Nephron (organoid): ENCODE results near the gene ECHDC3.
A peak's percentile ranks its signal among the peaks of the same experiment; 100 is the strongest.

Experiments
- H3K27ac Mint-ChIP-seq, 3 experiments: 2 replicates each; pipeline ENCODE4 v1.8.0; 2020; ENCODE audit warnings: mixed read lengths in 3 of 3, mild to moderate bottlenecking in 2 of 3, moderate library complexity in 1 of 3
- H3K27me3 Mint-ChIP-seq: 2 replicates; pipeline ENCODE4 v1.8.0; 2021; ENCODE audit warnings: low read depth, mild to moderate bottlenecking, moderate library complexity, mixed read lengths
- H3K36me3 Mint-ChIP-seq: 2 replicates; pipeline ENCODE4 v1.8.0; 2020; ENCODE audit warnings: low read depth, mixed read lengths
- H3K4me1 Mint-ChIP-seq: 2 replicates; pipeline ENCODE4 v1.8.0; 2020; ENCODE audit warnings: mixed read lengths
- H3K4me3 Mint-ChIP-seq, 3 experiments: 2 replicates each; pipeline ENCODE4 v1.8.0; 2020; ENCODE audit warnings: mild to moderate bottlenecking in 3 of 3, mixed read lengths in 3 of 3, moderate library complexity in 2 of 3
- H3K9me3 Mint-ChIP-seq: 2 replicates; pipeline ENCODE4 v1.8.0; 2020; ENCODE audit warnings: mixed read lengths
- TF ChIP-seq, protein P1 (sequence below), 3 experiments: fragments of 200-600 bp; sonication (generic); IDR thresholded peaks; one replicate each; pipeline ENCODE4 v1.5.0; 2021; ENCODE audit warnings: antibody characterized with exemption in 3 of 3; ENCODE audit not compliant: unreplicated experiment in 3 of 3

The ECHDC3 gene

DNA sequence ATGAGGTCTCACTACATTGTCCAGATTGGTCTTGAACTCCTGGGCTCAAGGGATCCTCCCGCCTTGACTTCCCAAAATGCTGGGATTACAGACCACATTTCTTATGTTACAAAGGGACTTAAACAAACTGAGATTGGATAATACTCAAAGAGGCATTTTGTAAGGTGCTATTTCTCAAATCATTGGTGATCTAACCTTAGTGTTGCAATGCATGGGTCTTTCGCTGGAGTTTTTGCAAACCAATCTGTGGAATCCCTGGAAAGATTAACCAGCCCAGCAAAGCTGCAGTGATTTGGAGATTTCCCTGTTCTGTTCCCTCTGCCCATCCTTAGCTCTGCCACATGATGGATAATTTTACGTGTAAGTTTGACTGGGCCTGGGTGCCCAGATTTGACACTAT is 20.4 kb upstream of the ECHDC3 start:
- peaks cover 3% of the 10 kb centered on the region for H3K36me3 Mint-ChIP-seq
- H3K27ac Mint-ChIP-seq: no peak overlapping the region
- H3K4me1 Mint-ChIP-seq: no peaks in the 10 kb centered on the region
- no peak overlapping the region for H3K4me3 Mint-ChIP-seq
- H3K9me3 Mint-ChIP-seq: peaks cover 2% of the 10 kb centered on the region
- no peaks in the 10 kb centered on the region for H3K27me3 Mint-ChIP-seq
- TF ChIP-seq, protein P1, sequence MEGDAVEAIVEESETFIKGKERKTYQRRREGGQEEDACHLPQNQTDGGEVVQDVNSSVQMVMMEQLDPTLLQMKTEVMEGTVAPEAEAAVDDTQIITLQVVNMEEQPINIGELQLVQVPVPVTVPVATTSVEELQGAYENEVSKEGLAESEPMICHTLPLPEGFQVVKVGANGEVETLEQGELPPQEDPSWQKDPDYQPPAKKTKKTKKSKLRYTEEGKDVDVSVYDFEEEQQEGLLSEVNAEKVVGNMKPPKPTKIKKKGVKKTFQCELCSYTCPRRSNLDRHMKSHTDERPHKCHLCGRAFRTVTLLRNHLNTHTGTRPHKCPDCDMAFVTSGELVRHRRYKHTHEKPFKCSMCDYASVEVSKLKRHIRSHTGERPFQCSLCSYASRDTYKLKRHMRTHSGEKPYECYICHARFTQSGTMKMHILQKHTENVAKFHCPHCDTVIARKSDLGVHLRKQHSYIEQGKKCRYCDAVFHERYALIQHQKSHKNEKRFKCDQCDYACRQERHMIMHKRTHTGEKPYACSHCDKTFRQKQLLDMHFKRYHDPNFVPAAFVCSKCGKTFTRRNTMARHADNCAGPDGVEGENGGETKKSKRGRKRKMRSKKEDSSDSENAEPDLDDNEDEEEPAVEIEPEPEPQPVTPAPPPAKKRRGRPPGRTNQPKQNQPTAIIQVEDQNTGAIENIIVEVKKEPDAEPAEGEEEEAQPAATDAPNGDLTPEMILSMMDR (IDR thresholded peaks at IDR 0.05; ENCODE audit: unreplicated experiment in 3 of 3): no peak

DNA sequence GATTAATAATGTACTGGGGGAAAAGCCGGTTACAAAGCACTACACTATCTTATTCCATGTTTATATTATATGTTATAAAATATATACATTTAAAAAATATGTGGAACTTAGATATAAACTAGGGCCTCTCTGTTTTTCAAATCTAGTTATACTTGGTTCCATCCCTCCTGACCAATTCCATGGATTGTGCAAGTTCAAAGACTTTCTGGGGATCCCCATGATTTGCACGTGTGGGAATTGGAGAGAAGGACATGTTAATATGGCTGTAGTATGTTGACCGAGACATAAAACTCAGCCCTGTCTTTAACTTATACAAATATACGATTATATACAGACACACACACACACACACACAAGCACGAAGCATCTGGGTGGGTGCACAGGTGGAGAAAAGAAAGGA is 18.8 kb upstream of the ECHDC3 start:
- no peak overlapping the region for H3K4me3 Mint-ChIP-seq
- no peak overlapping the region for H3K27ac Mint-ChIP-seq
- TF ChIP-seq, protein P1 (IDR thresholded peaks at IDR 0.05; ENCODE audit: unreplicated experiment in 3 of 3): no peak
- peaks cover 3% of the 10 kb centered on the region for H3K36me3 Mint-ChIP-seq
- peaks cover 9% of the 10 kb centered on the region for H3K9me3 Mint-ChIP-seq
- no peaks in the 10 kb centered on the region for H3K27me3 Mint-ChIP-seq
- H3K4me1 Mint-ChIP-seq: no peaks in the 10 kb centered on the region

DNA sequence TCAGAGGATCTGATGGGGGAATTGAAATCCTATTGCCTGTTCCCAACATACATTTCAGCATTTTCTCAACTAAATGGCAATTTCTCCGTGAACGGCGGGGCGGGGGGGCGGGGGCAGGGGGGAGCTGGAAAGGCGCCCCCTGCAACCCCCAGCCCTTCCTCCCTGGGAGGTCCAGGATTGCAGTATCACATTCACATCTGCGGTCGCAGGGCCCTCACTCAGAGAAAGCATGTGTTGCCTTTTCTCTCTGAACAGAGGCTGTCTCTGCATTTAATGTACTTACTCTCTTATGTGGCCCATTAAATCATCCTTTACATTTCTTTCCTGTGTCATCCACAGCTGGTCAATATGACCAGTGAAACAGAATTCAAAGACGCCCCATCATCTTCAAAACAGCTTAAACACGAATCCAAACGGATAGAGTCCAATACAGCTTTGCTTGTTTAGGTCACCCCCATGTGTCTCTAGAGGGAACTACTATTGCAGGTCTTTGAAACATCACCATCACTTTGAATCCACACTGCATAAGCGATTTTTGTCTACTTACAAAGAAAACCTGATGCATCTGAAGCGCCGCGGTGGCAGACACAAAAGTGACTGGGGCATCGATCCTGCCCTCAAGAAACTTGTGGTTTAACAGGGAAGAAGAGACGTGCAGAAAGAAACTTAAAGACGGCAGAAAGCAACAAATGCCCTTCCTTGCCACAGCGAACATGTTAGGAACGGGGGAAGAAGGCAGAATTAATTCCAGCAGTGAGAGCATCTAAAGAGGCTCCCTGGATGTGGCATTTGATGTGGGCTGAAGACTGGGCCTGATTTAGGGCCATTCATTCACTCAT is 17.0 kb upstream of the ECHDC3 start:
- no peaks in the 10 kb centered on the region for H3K36me3 Mint-ChIP-seq
- TF ChIP-seq, protein P1 (IDR thresholded peaks at IDR 0.05; ENCODE audit: unreplicated experiment in 3 of 3): peak; percentile 71 to 73 (median 73)
- no peaks in the 10 kb centered on the region for H3K4me1 Mint-ChIP-seq
- no peak overlapping the region for H3K27ac Mint-ChIP-seq
- H3K9me3 Mint-ChIP-seq: peaks cover 16% of the 10 kb centered on the region
- H3K4me3 Mint-ChIP-seq: no peak overlapping the region
- H3K27me3 Mint-ChIP-seq: no peaks in the 10 kb centered on the region

DNA sequence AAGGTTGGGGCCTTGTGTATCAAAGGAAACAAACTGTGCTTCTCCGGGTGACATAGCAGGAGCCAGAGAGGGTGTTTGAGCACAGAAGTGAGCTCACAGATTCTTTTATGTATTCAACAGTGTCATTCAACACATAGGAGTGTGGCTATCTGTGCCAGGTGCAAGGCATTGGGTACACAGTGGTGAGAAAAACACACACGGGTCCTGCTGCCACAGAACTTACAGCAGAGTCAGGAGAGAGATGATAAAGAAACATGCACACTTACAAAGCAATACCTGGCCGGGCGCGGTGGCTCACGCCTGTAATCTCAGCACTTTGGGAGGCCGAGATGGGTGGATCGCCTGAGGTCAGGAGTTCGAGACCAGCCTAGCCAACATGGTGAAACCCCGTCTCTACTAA is 16.3 kb upstream of the ECHDC3 start:
- Mint-ChIP-seq H3K4me3 (no peak overlapping the region), H3K36me3 (peaks cover 3% of the 10 kb centered on the region), H3K27ac (no peak overlapping the region), H3K27me3 (no peaks in the 10 kb centered on the region), H3K9me3 (peaks cover 21% of the 10 kb centered on the region), H3K4me1 (no peaks in the 10 kb centered on the region)
- TF ChIP-seq, protein P1 (IDR thresholded peaks at IDR 0.05; ENCODE audit: unreplicated experiment in 3 of 3): no peak

DNA sequence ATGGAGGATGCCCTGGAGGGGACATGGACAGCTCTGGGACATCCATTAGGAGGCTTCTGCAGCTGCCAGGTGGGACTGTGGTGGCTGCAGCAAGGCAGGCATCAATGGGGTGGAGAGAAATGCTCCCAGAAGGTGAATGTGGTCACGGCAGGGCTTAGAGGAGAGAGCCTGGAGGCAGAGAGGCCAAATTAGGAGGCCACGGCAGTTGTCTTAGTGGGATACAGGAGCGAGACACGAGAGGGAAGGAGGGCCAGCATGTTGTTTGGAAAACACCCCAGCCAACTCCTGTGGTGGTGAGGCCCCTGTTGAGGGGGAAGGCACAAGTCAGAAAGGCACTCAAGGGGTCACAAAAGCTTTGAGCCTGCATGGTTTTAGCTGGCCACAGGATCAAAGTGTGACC is 14.6 kb upstream of the ECHDC3 start:
- H3K4me3 Mint-ChIP-seq: no peak overlapping the region
- H3K27me3 Mint-ChIP-seq: no peaks in the 10 kb centered on the region
- H3K36me3 Mint-ChIP-seq: peaks cover 3% of the 10 kb centered on the region
- TF ChIP-seq, protein P1 (IDR thresholded peaks at IDR 0.05; ENCODE audit: unreplicated experiment in 3 of 3): no peak
- H3K27ac Mint-ChIP-seq: no peak overlapping the region
- H3K4me1 Mint-ChIP-seq: no peaks in the 10 kb centered on the region
- H3K9me3 Mint-ChIP-seq: peaks cover 24% of the 10 kb centered on the region

DNA sequence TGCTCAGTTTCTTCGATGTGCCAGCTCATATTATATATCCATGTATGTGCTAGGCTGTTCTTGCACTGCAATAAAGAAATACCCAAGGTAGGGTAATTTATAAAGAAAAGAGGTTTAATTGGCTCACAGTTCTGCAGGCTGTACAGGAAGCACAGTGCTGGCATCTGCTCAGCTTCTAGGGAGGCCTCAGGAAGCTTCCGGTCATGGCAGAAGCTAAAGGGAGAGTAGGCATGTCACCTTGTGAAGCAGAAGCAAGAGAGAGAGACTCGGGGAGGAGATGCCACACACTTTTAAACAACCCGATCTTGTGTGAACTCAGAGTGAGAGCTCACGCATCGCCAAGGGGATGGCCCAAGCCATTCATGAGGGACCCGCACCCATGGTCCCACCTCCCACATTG is 13.8 kb upstream of the ECHDC3 start:
- Mint-ChIP-seq H3K4me1 (no peaks in the 10 kb centered on the region), H3K9me3 (peaks cover 24% of the 10 kb centered on the region), H3K27ac (no peak overlapping the region), H3K4me3 (no peak overlapping the region), H3K36me3 (peaks cover 3% of the 10 kb centered on the region), H3K27me3 (no peaks in the 10 kb centered on the region)
- TF ChIP-seq, protein P1 (IDR thresholded peaks at IDR 0.05; ENCODE audit: unreplicated experiment in 3 of 3): no peak
